Activated naive CD4-positive, alpha-beta T cell treated with anti-CD3 and anti-CD28 coated beads, Interleukin-2, amount 10 ng/mL, durations not matched to agents 7 days and 5 days (primary cell): ENCODE measurements around the gene TFR2.

Source experiments
- CTCF ChIA-PET: fragments of 350-600 bp; sonication (Branson Sonifier 250); formaldehyde crosslinking; loops from one replicate; lab custom pipeline; 2021; ENCODE audit warnings: antibody characterized with exemption; lab: Charles Lee
- DNase-seq: peaks from one replicate; pipeline ENCODE4 v3.0.0-alpha.2; 2020
- H3K27ac Mint-ChIP-seq: one replicate; pipeline ENCODE4 v1.8.0; 2021; ENCODE audit warnings: mild to moderate bottlenecking, moderate library complexity, mixed read lengths
- H3K27me3 Mint-ChIP-seq: one replicate; pipeline ENCODE4 v1.8.0; 2021; ENCODE audit warnings: mild to moderate bottlenecking, mixed read lengths
- H3K36me3 Mint-ChIP-seq: one replicate; pipeline ENCODE4 v1.8.0; 2021; ENCODE audit warnings: mixed read lengths
- H3K4me1 Mint-ChIP-seq: one replicate; pipeline ENCODE4 v1.8.0; 2021; ENCODE audit warnings: mixed read lengths
- H3K4me3 Mint-ChIP-seq: one replicate; pipeline ENCODE4 v1.8.0; 2021; ENCODE audit warnings: mild to moderate bottlenecking, moderate library complexity, mixed read lengths
- H3K9me3 Mint-ChIP-seq: one replicate; pipeline ENCODE4 v1.8.0; 2021; ENCODE audit warnings: mixed read lengths

The TFR2 gene

GRCh38 chr7:100682228-100682741 is 40.9 kb upstream of the TFR2 start:
- Mint-ChIP-seq H3K9me3 (no peaks in the 10 kb centered on the region), H3K27ac (no peak overlapping the region)
- CTCF ChIA-PET: interaction anchor here (4.9 kb wide), 1 partner anchor 9 kb away, joined by 29 read pairs; no protein-coding TSS in a partner anchor

DNA sequence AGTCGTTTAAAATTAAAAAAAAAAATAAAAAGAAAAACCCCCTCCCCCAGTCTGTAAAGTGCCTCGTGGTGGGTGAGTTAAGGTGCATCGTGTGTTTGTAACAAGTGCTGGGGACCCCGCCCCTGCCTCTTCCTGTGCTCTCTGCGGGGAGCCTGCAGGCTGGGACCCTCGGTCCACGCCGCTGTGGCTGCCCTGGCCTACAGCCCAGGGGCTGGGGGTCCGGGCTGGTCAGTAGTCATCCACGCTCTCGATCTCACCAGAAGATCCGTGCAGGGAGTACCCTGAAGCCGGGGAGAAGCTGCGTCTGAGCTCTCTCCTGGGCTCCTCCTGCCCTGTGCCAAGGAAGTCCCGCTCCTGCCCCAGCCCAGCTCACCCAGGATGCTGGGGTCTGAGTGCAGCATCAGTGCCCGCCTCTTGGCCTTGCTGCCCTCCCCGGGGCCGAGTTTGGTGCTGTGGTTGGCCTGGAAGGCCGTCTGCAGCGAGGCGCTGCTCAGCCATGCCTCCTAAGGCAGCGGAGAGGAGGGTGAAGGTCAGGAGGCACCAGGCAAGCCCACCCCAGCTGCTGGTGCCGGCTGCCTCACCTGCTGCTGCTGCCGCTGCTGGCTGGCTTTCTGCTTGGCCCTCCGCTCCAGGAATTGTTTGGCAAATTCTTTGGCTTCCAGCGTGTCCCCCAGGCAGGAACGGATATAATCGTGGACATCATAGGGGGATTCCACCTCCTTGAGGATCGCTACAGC is 40.3 kb upstream of the TFR2 start:
- peaks cover 43% of the 10 kb centered on the region for H3K4me1 Mint-ChIP-seq
- CTCF ChIA-PET: interaction anchor here (1.1 to 4.9 kb wide), 3 partner anchors 10 to 48 kb away, joined by 4 to 29 read pairs (median 4); partner anchors contain the start of gene POP7
- peak overlapping the region; percentile 42 for H3K27ac Mint-ChIP-seq
- no peak overlapping the region for H3K4me3 Mint-ChIP-seq
- H3K9me3 Mint-ChIP-seq: no peaks in the 10 kb centered on the region
- no peaks in the 10 kb centered on the region for H3K27me3 Mint-ChIP-seq
- DNase-seq: no peak
- peaks cover 41% of the 10 kb centered on the region for H3K36me3 Mint-ChIP-seq

More at GRCh38 chr7:100682228-100682741, 40.9 kb upstream of the TFR2 start:
- H3K27me3 Mint-ChIP-seq: no peaks in the 10 kb centered on the region
- no peak for DNase-seq
- no peak overlapping the region for H3K4me3 Mint-ChIP-seq
- peaks cover 38% of the 10 kb centered on the region for H3K36me3 Mint-ChIP-seq
- H3K4me1 Mint-ChIP-seq: peaks cover 38% of the 10 kb centered on the region

- no peak overlapping the region for H3K4me3 Mint-ChIP-seq
- H3K27me3 Mint-ChIP-seq: no peaks in the 10 kb centered on the region
- CTCF ChIA-PET: interaction anchor here (0.5 to 4.9 kb wide), 5 partner anchors 11 to 171 kb away, joined by 3 to 29 read pairs (median 4); partner anchors contain the start of gene POP7
- H3K36me3 Mint-ChIP-seq: peaks cover 44% of the 10 kb centered on the region
- no peaks in the 10 kb centered on the region for H3K9me3 Mint-ChIP-seq
- peak overlapping the region; percentile 42 for H3K27ac Mint-ChIP-seq
- peaks cover 48% of the 10 kb centered on the region for H3K4me1 Mint-ChIP-seq
- DNase-seq: no peak
Measured at GRCh38 chr7:100680576-100681271, 39.4 kb upstream of the TFR2 start.

GRCh38 chr7:100679927-100680575 is 38.7 kb upstream of the TFR2 start:
- Mint-ChIP-seq H3K9me3 (no peaks in the 10 kb centered on the region), H3K36me3 (peaks cover 40% of the 10 kb centered on the region), H3K27me3 (no peaks in the 10 kb centered on the region), H3K27ac (peak overlapping the region; percentile 22), H3K4me1 (peaks cover 48% of the 10 kb centered on the region), H3K4me3 (no peak overlapping the region)
- no peak for DNase-seq
- CTCF ChIA-PET: interaction anchor here (1.1 to 4.9 kb wide), 3 partner anchors 11 to 46 kb away, joined by 4 to 29 read pairs (median 4); partner anchors contain the start of gene POP7

- CTCF ChIA-PET: interaction anchor here (4.9 to 5.2 kb wide), 2 partner anchors 12 to 13 kb away, joined by 23 to 29 read pairs; no protein-coding TSS in a partner anchor
- H3K27me3 Mint-ChIP-seq: peaks cover 2% of the 10 kb centered on the region
- H3K36me3 Mint-ChIP-seq: peaks cover 40% of the 10 kb centered on the region
Measured at GRCh38 chr7:100679129-100679926, 38.0 kb upstream of the TFR2 start.

DNA sequence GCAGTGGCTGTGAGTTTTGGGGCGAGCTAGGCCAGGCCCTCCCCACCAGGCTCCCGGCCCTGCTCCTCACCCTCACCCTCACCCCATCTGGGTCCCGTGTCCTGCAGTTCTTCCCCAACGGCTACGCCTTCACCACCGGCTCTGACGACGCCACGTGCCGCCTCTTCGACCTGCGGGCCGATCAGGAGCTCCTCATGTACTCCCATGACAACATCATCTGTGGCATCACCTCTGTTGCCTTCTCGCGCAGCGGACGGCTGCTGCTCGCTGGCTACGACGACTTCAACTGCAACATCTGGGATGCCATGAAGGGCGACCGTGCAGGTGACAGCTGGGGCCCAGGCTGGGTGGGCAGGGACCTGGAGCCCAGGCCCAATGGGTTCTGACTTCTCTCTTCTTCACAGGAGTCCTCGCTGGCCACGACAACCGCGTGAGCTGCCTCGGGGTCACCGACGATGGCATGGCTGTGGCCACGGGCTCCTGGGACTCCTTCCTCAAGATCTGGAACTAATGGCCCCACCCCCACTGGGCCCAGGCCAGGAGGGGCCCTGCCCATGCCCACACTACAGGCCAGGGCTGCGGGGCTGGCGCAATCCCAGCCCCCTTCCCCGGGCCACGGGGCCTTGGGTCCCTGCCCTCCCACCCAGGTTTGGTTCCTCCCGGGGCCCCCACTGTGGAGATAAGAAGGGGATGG is 37.1 kb upstream of the TFR2 start:
- H3K27ac Mint-ChIP-seq: peak overlapping the region; percentile 52
- no peaks in the 10 kb centered on the region for H3K9me3 Mint-ChIP-seq
- H3K4me1 Mint-ChIP-seq: peaks cover 48% of the 10 kb centered on the region
- H3K27me3 Mint-ChIP-seq: peaks cover 6% of the 10 kb centered on the region
- no peak overlapping the region for H3K4me3 Mint-ChIP-seq
- no peak for DNase-seq
- CTCF ChIA-PET: interaction anchor here (1.0 to 5.2 kb wide), 2 partner anchors 14 to 27 kb away, joined by 4 to 23 read pairs; partner anchors contain the start of gene POP7
- peaks cover 40% of the 10 kb centered on the region for H3K36me3 Mint-ChIP-seq

More at GRCh38 chr7:100679129-100679926, 38.0 kb upstream of the TFR2 start:
- Mint-ChIP-seq H3K4me3 (no peak overlapping the region), H3K4me1 (peaks cover 48% of the 10 kb centered on the region), H3K27ac (no peak overlapping the region), H3K9me3 (no peaks in the 10 kb centered on the region)
- DNase-seq: no peak

DNA sequence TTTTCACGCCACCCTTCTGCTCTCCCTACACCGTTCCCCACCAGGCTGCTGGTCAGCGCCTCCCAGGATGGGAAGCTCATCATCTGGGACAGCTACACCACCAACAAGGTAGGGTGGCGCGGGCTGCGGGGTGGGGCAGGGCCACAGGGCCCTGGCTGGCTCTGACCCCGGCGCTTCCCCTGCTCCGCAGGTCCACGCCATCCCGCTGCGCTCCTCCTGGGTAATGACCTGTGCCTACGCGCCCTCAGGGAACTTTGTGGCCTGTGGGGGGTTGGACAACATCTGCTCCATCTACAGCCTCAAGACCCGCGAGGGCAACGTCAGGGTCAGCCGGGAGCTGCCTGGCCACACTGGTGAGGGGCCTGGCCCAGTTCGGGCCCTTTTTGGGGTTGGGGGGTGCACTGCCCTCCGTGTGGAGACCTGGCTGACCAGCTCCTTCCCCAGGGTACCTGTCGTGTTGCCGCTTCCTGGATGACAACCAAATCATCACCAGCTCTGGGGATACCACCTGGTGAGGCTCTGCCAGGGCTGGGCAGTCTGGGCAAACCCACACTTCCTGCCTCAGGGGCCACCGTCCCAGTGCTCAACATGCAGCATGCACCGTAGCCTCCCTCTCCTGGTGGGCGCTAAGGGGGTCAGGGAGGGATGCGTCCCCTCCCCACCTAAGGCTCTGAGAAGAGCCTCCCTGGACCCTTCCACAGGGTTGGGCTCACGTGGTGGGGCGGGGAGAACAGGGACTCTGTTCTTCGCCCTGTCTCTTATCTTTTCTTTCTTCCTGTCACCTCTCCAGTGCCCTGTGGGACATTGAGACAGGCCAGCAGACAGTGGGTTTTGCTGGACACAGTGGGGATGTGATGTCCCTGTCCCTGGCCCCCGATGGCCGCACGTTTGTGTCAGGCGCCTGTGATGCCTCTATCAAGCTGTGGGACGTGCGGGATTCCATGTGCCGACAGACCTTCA is 36.2 kb upstream of the TFR2 start:
- H3K27me3 Mint-ChIP-seq: peaks cover 11% of the 10 kb centered on the region
- CTCF ChIA-PET: interaction anchor here (0.6 to 5.2 kb wide), 3 partner anchors 14 to 69 kb away, joined by 4 to 23 read pairs (median 6); partner anchors contain the start of gene POP7
- H3K4me1 Mint-ChIP-seq: peaks cover 52% of the 10 kb centered on the region
- H3K4me3 Mint-ChIP-seq: peak overlapping the region; percentile 89
- peak overlapping the region; percentile 62 for H3K27ac Mint-ChIP-seq
- no peak for DNase-seq
- H3K36me3 Mint-ChIP-seq: peaks cover 38% of the 10 kb centered on the region
- H3K9me3 Mint-ChIP-seq: no peaks in the 10 kb centered on the region

DNA sequence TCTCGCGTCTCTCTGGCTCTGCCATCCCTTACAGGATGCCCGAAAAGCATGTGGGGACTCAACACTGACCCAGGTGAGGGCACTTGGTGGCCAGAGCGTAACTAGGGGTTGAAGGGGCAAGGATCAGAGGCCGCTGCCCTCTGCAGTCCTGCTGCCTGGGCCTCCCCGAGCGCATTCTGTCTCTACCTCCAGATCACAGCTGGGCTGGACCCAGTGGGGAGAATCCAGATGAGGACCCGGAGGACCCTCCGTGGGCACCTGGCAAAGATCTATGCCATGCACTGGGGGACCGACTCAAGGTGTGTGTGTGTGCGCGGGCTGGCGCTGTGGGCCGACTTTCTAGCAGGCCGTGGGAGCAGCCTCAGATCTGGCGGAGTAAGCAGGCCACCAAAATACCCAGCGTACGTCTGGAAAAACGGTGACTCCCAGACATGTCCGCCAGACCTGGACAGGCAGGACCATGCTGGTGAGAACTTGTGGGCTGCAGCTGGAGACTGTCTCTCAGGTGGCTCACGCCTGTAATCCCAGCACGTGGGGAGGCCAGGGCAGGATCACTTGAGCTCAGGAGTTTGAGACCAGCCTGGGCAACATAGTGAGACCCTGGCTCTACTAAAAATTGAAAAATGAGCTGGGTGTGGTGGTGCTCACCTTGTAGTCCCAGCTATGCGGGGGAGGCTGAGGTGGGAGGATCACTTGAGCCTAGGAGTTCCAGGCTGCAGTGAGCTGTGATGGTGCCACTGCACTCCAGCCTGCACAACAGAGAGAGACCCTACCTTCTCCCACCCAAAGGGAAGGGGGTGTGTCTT is 35.4 kb upstream of the TFR2 start:
- CTCF ChIA-PET: interaction anchor here (0.6 to 5.2 kb wide), 3 partner anchors 15 to 93 kb away, joined by 3 to 23 read pairs (median 6); no protein-coding TSS in a partner anchor
- Mint-ChIP-seq H3K27ac (peak overlapping the region; percentile 83), H3K36me3 (peaks cover 37% of the 10 kb centered on the region), H3K27me3 (peaks cover 11% of the 10 kb centered on the region), H3K4me1 (peaks cover 53% of the 10 kb centered on the region), H3K4me3 (peak overlapping the region; percentile 89), H3K9me3 (no peaks in the 10 kb centered on the region)
- DNase-seq: no peak

DNA sequence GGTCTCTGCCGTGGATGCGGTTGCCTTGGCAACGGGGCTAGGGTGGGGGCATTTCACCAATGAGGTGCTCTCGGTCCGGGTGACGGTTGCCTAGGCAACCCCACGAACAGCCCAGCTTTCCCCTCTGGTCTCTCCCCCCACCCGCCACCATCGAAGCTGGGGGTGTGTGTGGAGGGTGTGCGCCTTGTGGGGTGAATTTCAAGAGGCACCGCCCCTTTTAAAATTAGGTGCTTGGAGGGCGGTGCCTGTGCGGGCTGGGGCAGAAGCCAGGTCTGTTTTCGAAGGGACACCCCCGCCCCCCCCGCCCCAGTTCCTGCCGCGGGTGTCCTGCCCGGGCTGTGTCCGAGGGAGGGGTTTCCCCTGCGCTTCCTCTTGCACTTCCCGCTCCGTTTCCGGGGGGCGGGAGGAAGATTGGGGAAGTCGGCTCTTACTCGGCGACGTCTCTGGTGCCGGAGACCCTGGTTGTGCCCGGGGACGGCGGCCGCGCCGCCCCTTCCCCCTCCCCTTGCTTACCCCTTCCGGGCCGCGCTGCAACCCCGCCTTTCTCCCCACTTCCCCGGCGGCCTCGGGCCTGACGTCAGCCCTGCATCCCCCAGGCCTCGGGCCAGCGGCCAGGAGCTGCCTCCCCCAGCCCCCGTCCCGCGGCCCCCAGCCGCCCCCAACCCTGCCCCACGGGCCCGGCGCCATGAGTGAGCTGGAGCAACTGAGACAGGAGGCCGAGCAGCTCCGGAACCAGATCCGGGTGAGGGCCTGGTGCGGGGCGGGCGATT is 34.4 kb upstream of the TFR2 start:
- CTCF ChIA-PET: interaction anchor here (5.2 kb wide), 1 partner anchor 16 kb away, joined by 23 read pairs; no protein-coding TSS in a partner anchor
- peaks cover 44% of the 10 kb centered on the region for H3K4me1 Mint-ChIP-seq
- H3K4me3 Mint-ChIP-seq: peak overlapping the region; percentile 89
- H3K27ac Mint-ChIP-seq: peak overlapping the region; percentile 89
- no peaks in the 10 kb centered on the region for H3K9me3 Mint-ChIP-seq
- peaks cover 34% of the 10 kb centered on the region for H3K36me3 Mint-ChIP-seq
- DNase-seq: peak; percentile 92
- H3K27me3 Mint-ChIP-seq: peaks cover 18% of the 10 kb centered on the region

DNA sequence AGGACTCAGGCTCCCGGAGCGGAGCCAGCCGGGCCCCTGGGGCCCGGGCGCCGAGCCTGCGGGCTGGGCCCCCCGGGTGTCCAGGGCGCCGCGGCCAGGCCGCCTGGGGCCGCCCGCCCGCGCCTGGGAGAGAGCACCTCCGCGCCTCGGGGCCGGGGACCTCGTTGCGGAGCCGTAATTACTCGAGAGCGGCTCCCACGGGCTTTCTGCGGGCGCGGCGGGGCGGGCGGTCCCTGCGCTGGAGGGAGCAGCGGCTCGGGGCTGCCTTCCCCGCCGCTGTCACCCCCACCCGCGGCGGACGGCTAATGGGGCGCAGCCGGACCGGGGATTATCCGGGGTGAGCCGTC is 33.7 kb upstream of the TFR2 start:
- peak overlapping the region; percentile 95 for H3K27ac Mint-ChIP-seq
- H3K27me3 Mint-ChIP-seq: peaks cover 18% of the 10 kb centered on the region
- peaks cover 31% of the 10 kb centered on the region for H3K36me3 Mint-ChIP-seq
- H3K4me3 Mint-ChIP-seq: peak overlapping the region; percentile 97
- H3K4me1 Mint-ChIP-seq: peaks cover 37% of the 10 kb centered on the region
- no peaks in the 10 kb centered on the region for H3K9me3 Mint-ChIP-seq
- CTCF ChIA-PET: interaction anchor here (0.9 to 5.2 kb wide), 3 partner anchors 17 to 63 kb away, joined by 3 to 23 read pairs (median 3); partner anchors contain the start of gene MOSPD3
- no peak for DNase-seq
